GM18951 (cell line): ENCODE measurements around the gene ARHGEF28.

Source experiments
- POLR2A ChIP-seq: IDR thresholded peaks from 4 replicates; pipeline ENCODE4 v1.6.1; 2011; ENCODE audit warnings: mild to moderate bottlenecking; ENCODE audit not compliant: insufficient read length, insufficient read depth; ENCODE audit errors: extremely low read depth
- in situ Hi-C: fragments of 300-500 bp; cut with MboI; formaldehyde crosslinking; loops from one replicate; pipeline ENCODE4 v1.12.0; 2022; ENCODE audit warnings: low sequenced_read_pairs, mixed read lengths, inconsistent platforms; ENCODE audit not compliant: unreplicated experiment

Gene ARHGEF28

GRCh38 chr5:73822989-73823339 is 197.0 kb downstream of the ARHGEF28 start:
- no peak for TF ChIP-seq POLR2A
- in situ Hi-C loops = no loop called here

GRCh38 chr5:73823508-73823925 is 197.5 kb downstream of the ARHGEF28 start:
- in situ Hi-C loops = no loop called here

GRCh38 chr5:73825199-73825598 is 199.2 kb downstream of the ARHGEF28 start:
- TF ChIP-seq POLR2A = no peak
- in situ Hi-C loops = no loop called here

More at GRCh38 chr5:73823508-73823925, 197.5 kb downstream of the ARHGEF28 start:
- TF ChIP-seq POLR2A = no peak

- in situ Hi-C loops = no loop called here
- TF ChIP-seq POLR2A = no peak
These were observed 199.7 kb downstream of the ARHGEF28 start for GRCh38 chr5:73825736-73826135.

DNA sequence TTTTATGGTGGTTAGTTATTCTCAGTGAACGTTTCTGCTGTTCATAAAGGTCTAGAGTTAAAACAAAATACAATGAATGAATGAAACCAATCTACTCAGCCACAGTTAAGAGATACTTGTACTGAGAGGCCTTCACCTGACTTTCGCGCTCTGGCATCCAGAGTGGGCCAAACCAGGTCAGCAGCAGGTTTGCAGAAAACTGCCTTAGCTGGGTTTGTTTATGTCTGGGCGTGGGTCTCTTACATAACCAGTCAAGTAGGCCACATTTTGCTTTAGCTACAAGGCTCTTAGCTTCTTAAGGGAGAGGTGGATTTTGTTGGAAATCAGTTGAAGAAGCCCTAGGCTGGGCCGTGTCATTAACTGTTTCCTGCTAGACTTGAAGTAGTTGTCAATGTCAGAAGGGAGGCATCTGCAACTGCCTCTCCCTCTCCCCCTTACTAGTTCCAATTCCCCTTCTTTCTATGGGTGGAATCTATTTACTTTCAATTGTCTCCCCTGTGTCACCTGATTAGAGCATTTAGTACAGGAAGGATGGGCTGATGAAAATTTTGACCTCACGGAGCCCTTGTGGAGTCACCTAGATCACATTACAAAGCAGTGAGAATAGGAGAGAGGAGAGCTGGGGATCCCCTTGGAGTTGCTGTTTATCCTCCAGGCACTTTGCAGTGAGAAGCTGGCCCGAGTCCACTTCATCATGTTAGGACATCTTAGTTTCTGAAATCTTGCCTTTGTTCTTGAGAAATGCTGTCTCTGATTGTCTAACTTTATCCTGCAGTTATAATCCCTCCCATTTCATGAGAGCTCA is 200.5 kb downstream of the ARHGEF28 start:
- in situ Hi-C loops = no loop called here
- TF ChIP-seq POLR2A = no peak

GRCh38 chr5:73827106-73827450 is 201.1 kb downstream of the ARHGEF28 start:
- in situ Hi-C loops = no loop called here
- TF ChIP-seq POLR2A = no peak

- no peak for TF ChIP-seq POLR2A
- in situ Hi-C loops = no loop called here
These were observed 202.5 kb downstream of the ARHGEF28 start for GRCh38 chr5:73828465-73828864.

DNA sequence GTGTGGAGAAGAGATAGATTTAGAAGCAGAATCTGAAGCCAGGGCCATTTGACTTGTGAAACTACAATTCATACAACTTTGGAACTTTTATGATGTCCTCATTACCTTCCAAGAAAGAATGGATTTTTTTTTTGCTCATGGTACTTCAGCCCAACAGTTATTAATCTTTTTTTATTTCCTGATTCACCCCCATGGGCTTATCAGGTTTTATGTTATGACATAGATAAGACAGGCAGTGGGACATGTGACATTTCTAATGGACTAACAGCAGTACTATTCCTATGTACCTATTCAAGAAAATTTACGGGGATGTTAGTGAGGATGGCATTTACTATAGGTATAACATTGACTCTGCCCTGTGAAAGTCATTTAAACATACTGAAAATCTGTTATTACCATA is 204.7 kb downstream of the ARHGEF28 start:
- no peak for TF ChIP-seq POLR2A
- in situ Hi-C loops = no loop called here

- no peak for TF ChIP-seq POLR2A
- in situ Hi-C loops = no loop called here
These were observed 205.1 kb downstream of the ARHGEF28 start for GRCh38 chr5:73831066-73831465.

DNA sequence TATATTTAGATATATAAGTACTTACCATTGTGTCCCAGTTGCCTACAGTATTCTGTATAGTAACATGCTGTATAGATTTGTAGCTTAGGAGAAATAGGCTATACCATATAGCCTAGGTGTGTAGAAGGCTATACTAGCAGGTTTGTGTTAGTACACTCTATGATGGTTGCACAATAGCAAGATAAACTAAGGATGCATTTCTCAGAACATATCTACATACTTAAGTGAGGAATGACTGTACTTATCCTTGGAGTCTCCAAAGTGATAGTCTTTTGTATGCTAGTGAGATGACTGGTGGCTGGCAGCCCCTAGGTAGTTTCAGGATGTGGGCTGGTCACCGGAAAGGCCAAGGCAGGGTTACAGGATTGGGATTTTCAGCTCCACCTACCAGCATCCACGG is 208.7 kb downstream of the ARHGEF28 start:
- TF ChIP-seq POLR2A = no peak
- in situ Hi-C loops = no loop called here

- in situ Hi-C loops = no loop called here
- TF ChIP-seq POLR2A = no peak
These were observed 209.7 kb downstream of the ARHGEF28 start for GRCh38 chr5:73835726-73836125.

- in situ Hi-C loops = no loop called here
- TF ChIP-seq POLR2A = no peak
These were observed 210.6 kb downstream of the ARHGEF28 start for GRCh38 chr5:73836607-73837006.

DNA sequence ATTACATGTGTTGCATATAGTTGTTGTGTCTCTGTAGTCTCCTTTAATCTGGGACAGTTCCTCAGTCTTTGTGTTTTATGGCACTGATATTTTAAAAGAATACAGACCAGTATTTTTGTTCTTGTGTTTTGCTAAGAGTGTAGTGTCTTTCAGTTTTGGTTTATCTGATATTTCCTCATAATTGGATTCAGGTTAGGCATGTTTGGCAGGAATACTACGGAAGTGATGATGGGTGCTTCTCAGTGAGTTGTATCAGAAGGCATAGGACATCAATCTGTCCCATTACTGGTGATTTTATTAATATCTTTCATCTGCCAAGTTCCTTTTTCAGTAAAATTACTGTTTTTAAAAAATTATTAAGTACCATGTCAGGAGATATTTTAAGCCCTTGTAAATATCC is 212.9 kb downstream of the ARHGEF28 start:
- no peak for TF ChIP-seq POLR2A
- in situ Hi-C loops = no loop called here

- in situ Hi-C loops = no loop called here
- no peak for TF ChIP-seq POLR2A
These were observed 215.6 kb downstream of the ARHGEF28 start for GRCh38 chr5:73841641-73842040.

GRCh38 chr5:73844165-73844564 is 218.2 kb downstream of the ARHGEF28 start:
- no peak for TF ChIP-seq POLR2A
- in situ Hi-C loops = no loop called here

GRCh38 chr5:73851471-73852181 is 225.6 kb downstream of the ARHGEF28 start:
- no peak for TF ChIP-seq POLR2A
- in situ Hi-C loops = no loop called here
